Trophoblast cell (in vitro differentiated cells and primary cell): ENCODE measurements around the gene CFAP97D1.

Experiments used
- DNase-seq, 2 donors: peaks; one replicate each; pipeline ENCODE4 v3.0.0-alpha.2; 2016
- H2AFZ ChIP-seq: 2 replicates; pipeline ENCODE4 v1.6.1; 2013; ENCODE audit warnings: low read length, moderate library complexity, mild to moderate bottlenecking; ENCODE audit not compliant: insufficient read depth, poor library complexity
- H2AK5ac ChIP-seq: 2 replicates; pipeline ENCODE4 v1.6.1; 2013; ENCODE audit warnings: mild to moderate bottlenecking, low read length
- H2BK120ac ChIP-seq: 2 replicates; pipeline ENCODE4 v1.6.1; 2013; ENCODE audit warnings: low read length, mild to moderate bottlenecking, moderate library complexity; ENCODE audit not compliant: insufficient read depth, poor library complexity
- H2BK12ac ChIP-seq: 2 replicates; pipeline ENCODE4 v1.6.1; 2013; ENCODE audit warnings: mild to moderate bottlenecking, low read length, moderate library complexity
- H2BK5ac ChIP-seq: 2 replicates; pipeline ENCODE4 v1.6.1; 2013; ENCODE audit warnings: low read length, low read depth, moderate library complexity, mild to moderate bottlenecking; ENCODE audit not compliant: poor library complexity
- H3K14ac ChIP-seq: 2 replicates; pipeline ENCODE4 v1.6.1; 2013; ENCODE audit warnings: mild to moderate bottlenecking, low read length
- H3K18ac ChIP-seq: 2 replicates; pipeline ENCODE4 v1.6.1; 2013; ENCODE audit warnings: mild to moderate bottlenecking, low read length
- H3K23ac ChIP-seq: 2 replicates; pipeline ENCODE4 v1.6.1; 2013; ENCODE audit warnings: low read length
- H3K27ac ChIP-seq: 2 replicates; pipeline ENCODE4 v1.5.1; 2013; ENCODE audit warnings: low read depth, mild to moderate bottlenecking, inconsistent platforms, low read length, moderate library complexity
- H3K27me3 ChIP-seq: 2 replicates; pipeline ENCODE4 v1.6.1; 2013; ENCODE audit warnings: inconsistent platforms, mild to moderate bottlenecking, low read length, moderate library complexity; ENCODE audit not compliant: insufficient read depth
- H3K36me3 ChIP-seq, 2 experiments: 1 replicate in 1 of 2; 2 replicates in 1 of 2; pipeline ENCODE4 v1.6.1; 2013; ENCODE audit warnings: low read length in 2 of 2, mild to moderate bottlenecking in 2 of 2, moderate library complexity in 1 of 2; ENCODE audit not compliant: insufficient read depth in 2 of 2, control insufficient read depth in 1 of 2
- H3K4ac ChIP-seq: 2 replicates; pipeline ENCODE4 v1.6.1; 2013; ENCODE audit warnings: low read depth, mild to moderate bottlenecking, low read length, moderate library complexity
- H3K4me1 ChIP-seq, 2 experiments: 1 replicate in 1 of 2; 2 replicates in 1 of 2; pipeline ENCODE4 v1.6.1; 2013; ENCODE audit warnings: low read length in 2 of 2, mild to moderate bottlenecking in 2 of 2, moderate library complexity in 1 of 2; ENCODE audit not compliant: insufficient read depth in 2 of 2, control insufficient read depth in 1 of 2
- H3K4me2 ChIP-seq: 2 replicates; pipeline ENCODE4 v1.6.1; 2013; ENCODE audit warnings: inconsistent platforms, mild to moderate bottlenecking, low read length, moderate library complexity
- H3K4me3 ChIP-seq: 2 replicates; pipeline ENCODE4 v1.5.1; 2013; ENCODE audit warnings: mild to moderate bottlenecking, low read depth, low read length, inconsistent platforms
- H3K79me1 ChIP-seq: one replicate; pipeline ENCODE4 v1.6.1; 2013; ENCODE audit warnings: low read length
- H3K79me2 ChIP-seq: 2 replicates; pipeline ENCODE4 v1.6.1; 2013; ENCODE audit warnings: low read length, mild to moderate bottlenecking; ENCODE audit not compliant: control insufficient read depth, insufficient read depth, poor library complexity
- H3K9ac ChIP-seq: 2 replicates; pipeline ENCODE4 v1.6.1; 2013; ENCODE audit warnings: mild to moderate bottlenecking, low read length
- H3K9me3 ChIP-seq: 2 replicates; pipeline ENCODE4 v1.6.1; 2013; ENCODE audit warnings: low read depth, mild to moderate bottlenecking, control low read depth, inconsistent platforms, low read length; ENCODE audit not compliant: insufficient read depth
- H4K12ac ChIP-seq: 2 replicates; pipeline ENCODE4 v1.6.1; 2013; ENCODE audit warnings: low read depth, mild to moderate bottlenecking, low read length, moderate library complexity
- H4K8ac ChIP-seq: 2 replicates; pipeline ENCODE4 v1.6.1; 2013; ENCODE audit warnings: low read depth, mild to moderate bottlenecking, low read length, moderate library complexity
- H4K91ac ChIP-seq: one replicate; pipeline ENCODE4 v1.6.1; 2013; ENCODE audit warnings: low read depth, mild to moderate bottlenecking, low read length, moderate library complexity
- WGBS: extraction: QIAGEN DNeasy Blood & Tissue Kit; methylation state at CpG from one replicate; pipeline ENCODE4 v1.1.7; 2013; ENCODE audit warnings: missing lambda C conversion rate; ENCODE audit not compliant: insufficient read length, insufficient coverage; ENCODE audit errors: extremely low coverage; 5-methylcytosine and 5-hydroxymethylcytosine counted together

Gene CFAP97D1

GRCh38 chr17:43816336-43817320, 36.4 kb downstream of the CFAP97D1 start:
- Histone ChIP-seq H2BK5ac (no peak overlapping the region), H3K23ac (no peak overlapping the region), H3K79me1 (no peaks in the 10 kb centered on the region), H2AFZ (no peak overlapping the region), H4K91ac (no peak overlapping the region), H3K18ac (no peak overlapping the region), H3K14ac (no peak overlapping the region), H3K4me3 (no peak overlapping the region), H3K4me2 (no peak overlapping the region), H3K36me3 (no peaks in the 10 kb centered on the region), H3K9me3 (peaks cover 1% of the 10 kb centered on the region), H2BK120ac (no peak overlapping the region), H3K27ac (no peak overlapping the region), H4K12ac (no peak overlapping the region), H3K9ac (no peak overlapping the region), H2BK12ac (no peak overlapping the region), H2AK5ac (no peak overlapping the region), H3K4me1 (no peaks in the 10 kb centered on the region), H3K79me2 (no peaks in the 10 kb centered on the region), H4K8ac (no peak overlapping the region), H3K4ac (no peak overlapping the region), H3K27me3 (no peaks in the 10 kb centered on the region)
- no peak for DNase-seq
- WGBS: no CpG with 5 or more reads among the region's 24 CpGs

DNA sequence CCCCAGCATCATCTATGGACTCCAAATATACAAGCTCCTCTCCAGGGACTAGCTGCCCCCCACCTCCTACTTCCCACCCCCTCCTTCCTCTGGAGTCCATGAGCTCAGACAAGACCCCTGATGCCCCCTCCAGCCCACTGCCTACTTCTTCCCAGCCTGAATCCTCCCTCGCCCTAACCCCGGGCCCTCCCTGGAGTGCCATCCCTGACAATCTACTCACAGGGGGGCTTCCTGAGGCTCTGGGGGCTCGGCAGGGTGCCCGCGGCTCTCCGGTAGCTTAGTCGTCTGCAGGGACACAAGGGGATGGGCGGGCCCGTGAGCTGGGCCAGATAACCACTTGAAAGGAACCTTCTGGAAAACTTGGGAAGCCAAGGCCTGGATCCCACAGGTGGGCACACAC, 37.6 kb downstream of the CFAP97D1 start:
- H3K9me3 ChIP-seq: peaks cover 1% of the 10 kb centered on the region
- H3K23ac ChIP-seq: no peak overlapping the region
- DNase-seq: no peak
- no peak overlapping the region for H3K18ac ChIP-seq
- no peak overlapping the region for H2BK5ac ChIP-seq
- H2BK12ac ChIP-seq: no peak overlapping the region
- H3K79me2 ChIP-seq: no peaks in the 10 kb centered on the region
- WGBS: no CpG with 5 or more reads among the region's 9 CpGs
- H3K4me3 ChIP-seq: no peak overlapping the region
- H3K27me3 ChIP-seq: no peaks in the 10 kb centered on the region
- H3K4me1 ChIP-seq: no peaks in the 10 kb centered on the region
- H2AK5ac ChIP-seq: no peak overlapping the region
- H3K4ac ChIP-seq: no peak overlapping the region
- H3K9ac ChIP-seq: no peak overlapping the region
- H3K14ac ChIP-seq: no peak overlapping the region
- H3K27ac ChIP-seq: no peak overlapping the region
- H3K4me2 ChIP-seq: no peak overlapping the region
- no peaks in the 10 kb centered on the region for H3K36me3 ChIP-seq
- no peak overlapping the region for H4K8ac ChIP-seq
- H4K91ac ChIP-seq: no peak overlapping the region
- H2AFZ ChIP-seq: no peak overlapping the region
- H3K79me1 ChIP-seq: no peaks in the 10 kb centered on the region
- no peak overlapping the region for H4K12ac ChIP-seq
- H2BK120ac ChIP-seq: no peak overlapping the region

GRCh38 chr17:43818966-43819365, 38.7 kb downstream of the CFAP97D1 start:
- H2AFZ ChIP-seq: no peak overlapping the region
- no peak overlapping the region for H3K4ac ChIP-seq
- no peak overlapping the region for H3K4me2 ChIP-seq
- H3K9me3 ChIP-seq: peaks cover 1% of the 10 kb centered on the region
- H3K14ac ChIP-seq: no peak overlapping the region
- H3K79me1 ChIP-seq: no peaks in the 10 kb centered on the region
- no peak overlapping the region for H3K23ac ChIP-seq
- H3K18ac ChIP-seq: no peak overlapping the region
- no peak overlapping the region for H3K27ac ChIP-seq
- H4K91ac ChIP-seq: no peak overlapping the region
- H3K9ac ChIP-seq: no peak overlapping the region
- H4K8ac ChIP-seq: no peak overlapping the region
- no peak overlapping the region for H2BK12ac ChIP-seq
- H4K12ac ChIP-seq: no peak overlapping the region
- H3K36me3 ChIP-seq: no peaks in the 10 kb centered on the region
- no CpG with 5 or more reads among the region's 5 CpGs for WGBS
- no peak for DNase-seq
- H3K4me3 ChIP-seq: no peak overlapping the region
- no peak overlapping the region for H2BK5ac ChIP-seq
- H3K4me1 ChIP-seq: no peaks in the 10 kb centered on the region
- no peaks in the 10 kb centered on the region for H3K79me2 ChIP-seq
- no peaks in the 10 kb centered on the region for H3K27me3 ChIP-seq
- H2AK5ac ChIP-seq: no peak overlapping the region
- H2BK120ac ChIP-seq: no peak overlapping the region

GRCh38 chr17:43820759-43821158, 40.5 kb downstream of the CFAP97D1 start:
- Histone ChIP-seq H3K27me3 (no peaks in the 10 kb centered on the region), H4K8ac (no peak overlapping the region), H3K4ac (no peak overlapping the region), H3K4me2 (no peak overlapping the region), H3K4me3 (no peak overlapping the region), H2BK5ac (no peak overlapping the region), H4K12ac (no peak overlapping the region), H2BK12ac (no peak overlapping the region), H3K18ac (no peak overlapping the region), H3K79me2 (no peaks in the 10 kb centered on the region), H3K27ac (no peak overlapping the region), H3K9me3 (peaks cover 3% of the 10 kb centered on the region), H2AFZ (no peak overlapping the region), H3K79me1 (no peaks in the 10 kb centered on the region), H3K9ac (no peak overlapping the region), H2BK120ac (no peak overlapping the region), H3K23ac (no peak overlapping the region), H2AK5ac (no peak overlapping the region), H3K4me1 (no peaks in the 10 kb centered on the region), H3K14ac (no peak overlapping the region), H4K91ac (no peak overlapping the region), H3K36me3 (no peaks in the 10 kb centered on the region)
- no CpG with 5 or more reads among the region's 14 CpGs for WGBS
- DNase-seq: no peak
